Measurements from ENCODE around the gene RNF7. TPM values are rescaled to one million over a fixed set of nuclear protein-coding genes. Genes with fewer than 3 reads are reported as not detected.

The RNF7 gene
- polyA plus RNA-seq, 1 donor (not counting 4 experiments of a cell fraction or from before 2014, with no cell fraction given), result 96.5 TPM

DNA sequence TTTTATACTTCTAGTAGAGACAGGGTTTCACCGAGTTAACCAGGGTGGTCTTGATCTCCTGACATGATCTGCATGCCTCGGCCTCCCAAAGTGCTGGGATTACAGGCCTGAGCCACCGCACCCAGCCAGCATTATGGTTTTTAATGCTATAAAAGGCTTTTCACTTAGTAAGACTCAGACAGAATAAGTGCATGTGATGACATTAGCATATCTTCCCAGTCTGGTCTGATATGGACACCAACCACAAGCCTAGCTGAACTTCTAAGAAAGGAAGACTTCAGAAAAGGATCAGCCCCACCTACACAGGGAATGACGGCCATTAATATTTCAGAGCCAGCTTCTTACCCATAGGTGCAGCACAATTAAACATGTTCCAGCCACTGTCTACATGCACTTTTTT is 52.1 kb downstream of the RNF7 start:
- Histone ChIP-seq H3K9me1 (ENCODE audit: control insufficient read depth, extremely low read depth, insufficient read depth, low read length) (no peaks in the 10 kb centered on the region), H3K4me2 (ENCODE audit: control insufficient read depth, extremely low read depth, insufficient read depth, low read depth, low read length) (no peak overlapping the region), H3K36me3 (ENCODE audit: control insufficient read depth in 2 of 2, extremely low read depth in 1 of 2, insufficient read depth in 2 of 2, low read length in 2 of 2) (no peaks in the 10 kb centered on the region), H4K20me1 (ENCODE audit: control insufficient read depth, extremely low read depth, insufficient read depth, low read length) (no peaks in the 10 kb centered on the region), H3K9ac (ENCODE audit: control insufficient read depth, extremely low read depth, insufficient read depth, low read length) (no peak overlapping the region), H3K27me3 (ENCODE audit: control insufficient read depth, extremely low read depth, insufficient read depth, low read length) (no peaks in the 10 kb centered on the region), H3K9me3 (ENCODE audit: control insufficient read depth, low read depth, low read length) (no peaks in the 10 kb centered on the region), H2AFZ (ENCODE audit: control insufficient read depth, low read length) (no peak overlapping the region), H3K79me2 (ENCODE audit: control insufficient read depth, insufficient read depth, low read length) (no peaks in the 10 kb centered on the region), H3K4me3 (ENCODE audit: control insufficient read depth in 2 of 3, extremely low read depth in 1 of 3, insufficient read depth in 2 of 3, low read depth in 1 of 3, low read length in 3 of 3) (no peak overlapping the region), H3K27ac (ENCODE audit: control insufficient read depth, insufficient read depth, low read length) (no peak overlapping the region), H3K4me1 (ENCODE audit: control insufficient read depth, extremely low read depth, insufficient read depth, low read length) (no peaks in the 10 kb centered on the region)
- dilution Hi-C loops (cut with MboI; ENCODE audit: extremely low pct_ligation_motif_present, low sequenced_read_pairs), result no loop called here
- TF ChIP-seq, protein P1, sequence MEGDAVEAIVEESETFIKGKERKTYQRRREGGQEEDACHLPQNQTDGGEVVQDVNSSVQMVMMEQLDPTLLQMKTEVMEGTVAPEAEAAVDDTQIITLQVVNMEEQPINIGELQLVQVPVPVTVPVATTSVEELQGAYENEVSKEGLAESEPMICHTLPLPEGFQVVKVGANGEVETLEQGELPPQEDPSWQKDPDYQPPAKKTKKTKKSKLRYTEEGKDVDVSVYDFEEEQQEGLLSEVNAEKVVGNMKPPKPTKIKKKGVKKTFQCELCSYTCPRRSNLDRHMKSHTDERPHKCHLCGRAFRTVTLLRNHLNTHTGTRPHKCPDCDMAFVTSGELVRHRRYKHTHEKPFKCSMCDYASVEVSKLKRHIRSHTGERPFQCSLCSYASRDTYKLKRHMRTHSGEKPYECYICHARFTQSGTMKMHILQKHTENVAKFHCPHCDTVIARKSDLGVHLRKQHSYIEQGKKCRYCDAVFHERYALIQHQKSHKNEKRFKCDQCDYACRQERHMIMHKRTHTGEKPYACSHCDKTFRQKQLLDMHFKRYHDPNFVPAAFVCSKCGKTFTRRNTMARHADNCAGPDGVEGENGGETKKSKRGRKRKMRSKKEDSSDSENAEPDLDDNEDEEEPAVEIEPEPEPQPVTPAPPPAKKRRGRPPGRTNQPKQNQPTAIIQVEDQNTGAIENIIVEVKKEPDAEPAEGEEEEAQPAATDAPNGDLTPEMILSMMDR (optimal IDR thresholded peaks at IDR 0.05 in 1 of 3, IDR thresholded peaks at IDR 0.05 in 1 of 3, conservative IDR thresholded peaks at IDR 0.05 in 1 of 3; ENCODE audit: extremely low read depth in 1 of 3, insufficient read depth in 2 of 3, low read length in 3 of 3), result no peak
- TF ChIP-seq EZH2 (IDR thresholded peaks at IDR 0.05; ENCODE audit: low read length), result no peak
- FAIRE-seq, result no peak
- no peak for DNase-seq (ENCODE audit: low read depth, low spot score)

- Histone ChIP-seq H3K27ac (ENCODE audit: control insufficient read depth, insufficient read depth, low read length) (no peak overlapping the region), H3K27me3 (ENCODE audit: control insufficient read depth, extremely low read depth, insufficient read depth, low read length) (no peaks in the 10 kb centered on the region), H3K4me2 (ENCODE audit: control insufficient read depth, extremely low read depth, insufficient read depth, low read depth, low read length) (no peak overlapping the region), H3K9me3 (ENCODE audit: control insufficient read depth, low read depth, low read length) (no peaks in the 10 kb centered on the region), H3K4me1 (ENCODE audit: control insufficient read depth, extremely low read depth, insufficient read depth, low read length) (no peaks in the 10 kb centered on the region), H2AFZ (ENCODE audit: control insufficient read depth, low read length) (no peak overlapping the region), H3K9me1 (ENCODE audit: control insufficient read depth, extremely low read depth, insufficient read depth, low read length) (no peaks in the 10 kb centered on the region), H3K4me3 (ENCODE audit: control insufficient read depth in 2 of 3, extremely low read depth in 1 of 3, insufficient read depth in 2 of 3, low read depth in 1 of 3, low read length in 3 of 3) (no peak overlapping the region), H4K20me1 (ENCODE audit: control insufficient read depth, extremely low read depth, insufficient read depth, low read length) (no peaks in the 10 kb centered on the region), H3K79me2 (ENCODE audit: control insufficient read depth, insufficient read depth, low read length) (no peaks in the 10 kb centered on the region), H3K9ac (ENCODE audit: control insufficient read depth, extremely low read depth, insufficient read depth, low read length) (no peak overlapping the region), H3K36me3 (ENCODE audit: control insufficient read depth in 2 of 2, extremely low read depth in 1 of 2, insufficient read depth in 2 of 2, low read length in 2 of 2) (no peaks in the 10 kb centered on the region)
- no peak for DNase-seq (ENCODE audit: low read depth, low spot score)
- dilution Hi-C loops (cut with MboI; ENCODE audit: extremely low pct_ligation_motif_present, low sequenced_read_pairs), result no loop called here
- no peak for FAIRE-seq
- TF ChIP-seq, protein P1 (optimal IDR thresholded peaks at IDR 0.05 in 1 of 3, IDR thresholded peaks at IDR 0.05 in 1 of 3, conservative IDR thresholded peaks at IDR 0.05 in 1 of 3; ENCODE audit: extremely low read depth in 1 of 3, insufficient read depth in 2 of 3, low read length in 3 of 3), result no peak
- no peak for TF ChIP-seq EZH2 (IDR thresholded peaks at IDR 0.05; ENCODE audit: low read length)
Measured at GRCh38 chr3:141792495-141792894, 54.4 kb downstream of the RNF7 start.

All from keratinocyte (primary cell).